NCI-H446 (cell line): ENCODE measurements around the gene RALGPS1.

Experiments used
- DNase-seq, 2 experiments: peaks; one replicate each; lab custom pipeline; 2025; lab: John Stamatoyannopoulos, UW

Gene RALGPS1

GRCh38 chr9:127053960-127054359 is 139.4 kb downstream of the RALGPS1 start:
- no peak for DNase-seq

GRCh38 chr9:127055745-127056402 is 141.3 kb downstream of the RALGPS1 start:
- DNase-seq: no peak

- no peak for DNase-seq
Measured at GRCh38 chr9:127056446-127056845, 141.9 kb downstream of the RALGPS1 start.

GRCh38 chr9:127058011-127058644 is 143.5 kb downstream of the RALGPS1 start:
- DNase-seq: no peak

GRCh38 chr9:127058645-127059021 is 144.1 kb downstream of the RALGPS1 start:
- no peak for DNase-seq

- DNase-seq: no peak
Measured at GRCh38 chr9:127059030-127059429, 144.4 kb downstream of the RALGPS1 start.

GRCh38 chr9:127059765-127060361 is 145.3 kb downstream of the RALGPS1 start:
- DNase-seq: no peak

- DNase-seq: no peak
Measured at GRCh38 chr9:127061411-127061810, 146.8 kb downstream of the RALGPS1 start.

GRCh38 chr9:127064335-127064734 is 149.8 kb downstream of the RALGPS1 start:
- DNase-seq: no peak

GRCh38 chr9:127065592-127065991 is 151.0 kb downstream of the RALGPS1 start:
- DNase-seq: no peak

- no peak for DNase-seq
Measured at GRCh38 chr9:127066060-127066850, 151.7 kb downstream of the RALGPS1 start.

- no peak for DNase-seq
Measured at GRCh38 chr9:127066851-127067136, 152.2 kb downstream of the RALGPS1 start.

- DNase-seq: no peak
Measured at GRCh38 chr9:127067603-127068220, 153.1 kb downstream of the RALGPS1 start.

GRCh38 chr9:127074561-127075548 is 160.3 kb downstream of the RALGPS1 start:
- no peak for DNase-seq

GRCh38 chr9:127075624-127076372 is 161.2 kb downstream of the RALGPS1 start:
- no peak for DNase-seq

- no peak for DNase-seq
Measured at GRCh38 chr9:127076860-127077643, 162.5 kb downstream of the RALGPS1 start.

GRCh38 chr9:127077644-127077946 is 163.0 kb downstream of the RALGPS1 start:
- DNase-seq: no peak

GRCh38 chr9:127078336-127078735 is 163.8 kb downstream of the RALGPS1 start:
- no peak for DNase-seq

- no peak for DNase-seq
Measured at GRCh38 chr9:127078988-127079387, 164.4 kb downstream of the RALGPS1 start.
